Suprapubic skin (tissue), 3 donors: ENCODE results near the gene CDO1.

Source experiments
- POLR2A ChIP-seq, 2 donors: fragments of 450-650 bp; IDR thresholded peaks; one replicate each; pipeline ENCODE4 v1.6.1; 2017; ENCODE audit warnings: antibody characterized with exemption in 2 of 2, mild to moderate bottlenecking in 2 of 2, moderate library complexity in 2 of 2
- TF ChIP-seq, protein P1 (sequence below), 2 donors: fragments of 200-600 bp in 1 of 2; fragments of 450-650 bp in 1 of 2; sonication (generic) in 1 of 2; IDR thresholded peaks; one replicate each; pipeline ENCODE4 v1.5.1; 2016 to 2019; ENCODE audit warnings: antibody characterized with exemption in 2 of 2, mild to moderate bottlenecking in 1 of 2, moderate library complexity in 1 of 2

DNA sequence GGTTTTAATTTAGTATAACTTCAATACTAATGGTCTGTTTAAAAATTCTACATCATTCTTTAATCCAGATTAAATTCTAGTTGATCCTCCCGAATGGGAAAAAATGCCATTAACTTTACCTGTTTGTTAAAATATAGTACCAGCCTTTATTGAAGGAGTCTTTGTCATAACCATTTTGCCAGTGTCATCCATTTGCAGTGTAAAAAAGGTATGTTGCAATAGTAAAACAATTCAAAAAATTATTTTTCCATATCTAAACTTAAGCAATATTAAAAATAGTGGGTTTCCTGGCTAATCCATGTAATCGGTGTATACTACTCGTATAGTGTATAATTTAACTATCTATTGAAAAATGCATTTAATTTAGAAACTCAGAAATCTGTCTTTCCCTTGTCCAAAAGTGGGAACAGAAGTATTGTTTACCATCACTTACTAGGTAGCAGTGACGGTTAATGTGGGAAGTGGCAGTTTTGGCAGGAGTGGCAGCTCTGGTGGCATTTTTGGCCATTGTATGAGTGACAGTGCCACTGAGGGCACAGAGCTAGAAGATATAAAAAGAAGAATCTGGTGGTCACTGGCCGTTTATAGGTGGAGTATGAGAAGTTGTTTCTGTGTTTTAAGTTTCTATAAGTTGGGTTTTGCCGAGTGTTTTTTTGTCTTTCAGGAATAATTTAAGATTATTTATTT is 27.1 kb upstream of the CDO1 start:
- TF ChIP-seq POLR2A (IDR thresholded peaks at IDR 0.05): no peak
- TF ChIP-seq, protein P1, sequence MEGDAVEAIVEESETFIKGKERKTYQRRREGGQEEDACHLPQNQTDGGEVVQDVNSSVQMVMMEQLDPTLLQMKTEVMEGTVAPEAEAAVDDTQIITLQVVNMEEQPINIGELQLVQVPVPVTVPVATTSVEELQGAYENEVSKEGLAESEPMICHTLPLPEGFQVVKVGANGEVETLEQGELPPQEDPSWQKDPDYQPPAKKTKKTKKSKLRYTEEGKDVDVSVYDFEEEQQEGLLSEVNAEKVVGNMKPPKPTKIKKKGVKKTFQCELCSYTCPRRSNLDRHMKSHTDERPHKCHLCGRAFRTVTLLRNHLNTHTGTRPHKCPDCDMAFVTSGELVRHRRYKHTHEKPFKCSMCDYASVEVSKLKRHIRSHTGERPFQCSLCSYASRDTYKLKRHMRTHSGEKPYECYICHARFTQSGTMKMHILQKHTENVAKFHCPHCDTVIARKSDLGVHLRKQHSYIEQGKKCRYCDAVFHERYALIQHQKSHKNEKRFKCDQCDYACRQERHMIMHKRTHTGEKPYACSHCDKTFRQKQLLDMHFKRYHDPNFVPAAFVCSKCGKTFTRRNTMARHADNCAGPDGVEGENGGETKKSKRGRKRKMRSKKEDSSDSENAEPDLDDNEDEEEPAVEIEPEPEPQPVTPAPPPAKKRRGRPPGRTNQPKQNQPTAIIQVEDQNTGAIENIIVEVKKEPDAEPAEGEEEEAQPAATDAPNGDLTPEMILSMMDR (IDR thresholded peaks at IDR 0.05): no peak
